ENCODE results near the gene CES1. TPM values are rescaled to one million over a fixed set of nuclear protein-coding genes. Genes with fewer than 3 reads are reported as not detected.
"Not testable (repeated sequence)": the region's sequence is repeated elsewhere in the genome, so short reads cannot be mapped to it uniquely, and the experiment has no call there.

The CES1 gene
- total RNA-seq, 1 donor from 2014 or later: 0.58 TPM

DNA sequence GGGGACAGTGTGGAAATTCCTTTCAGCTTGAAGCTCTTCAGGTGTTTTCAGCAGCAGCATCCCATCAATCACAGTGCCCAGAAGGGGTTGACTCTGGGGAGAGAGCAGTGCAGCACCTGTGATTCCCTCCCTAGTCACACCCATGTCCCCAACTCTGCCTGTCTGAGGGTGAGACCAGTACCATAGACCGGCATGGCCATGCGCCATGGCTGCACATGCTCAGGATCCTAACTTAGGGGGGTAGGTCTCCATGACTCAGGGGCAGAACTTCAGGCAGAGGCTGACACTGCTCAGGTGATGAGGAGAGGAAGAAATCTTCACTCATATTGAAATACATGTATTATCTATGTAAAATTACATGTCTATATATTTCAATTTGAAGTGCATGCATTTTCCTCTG is 19.9 kb downstream of the CES1 start:
- Mint-ChIP-seq H3K4me3 (no peak overlapping the region), H3K27me3 (ENCODE audit: low read depth) (peaks cover 77% of the 10 kb centered on the region), H3K27ac (ENCODE audit: unreplicated experiment) (no peak overlapping the region)

GRCh38 chr16:55811811-55812210 is 21.1 kb downstream of the CES1 start:
- Mint-ChIP-seq H3K9me3 (no peaks in the 10 kb centered on the region), H3K27ac (ENCODE audit: unreplicated experiment) (no peak overlapping the region), H3K36me3 (ENCODE audit: low read depth) (no peaks in the 10 kb centered on the region), H3K4me1 (no peaks in the 10 kb centered on the region), H3K4me3 (no peak overlapping the region), H3K27me3 (ENCODE audit: low read depth) (peaks cover 66% of the 10 kb centered on the region)
- TF ChIP-seq, protein P1, sequence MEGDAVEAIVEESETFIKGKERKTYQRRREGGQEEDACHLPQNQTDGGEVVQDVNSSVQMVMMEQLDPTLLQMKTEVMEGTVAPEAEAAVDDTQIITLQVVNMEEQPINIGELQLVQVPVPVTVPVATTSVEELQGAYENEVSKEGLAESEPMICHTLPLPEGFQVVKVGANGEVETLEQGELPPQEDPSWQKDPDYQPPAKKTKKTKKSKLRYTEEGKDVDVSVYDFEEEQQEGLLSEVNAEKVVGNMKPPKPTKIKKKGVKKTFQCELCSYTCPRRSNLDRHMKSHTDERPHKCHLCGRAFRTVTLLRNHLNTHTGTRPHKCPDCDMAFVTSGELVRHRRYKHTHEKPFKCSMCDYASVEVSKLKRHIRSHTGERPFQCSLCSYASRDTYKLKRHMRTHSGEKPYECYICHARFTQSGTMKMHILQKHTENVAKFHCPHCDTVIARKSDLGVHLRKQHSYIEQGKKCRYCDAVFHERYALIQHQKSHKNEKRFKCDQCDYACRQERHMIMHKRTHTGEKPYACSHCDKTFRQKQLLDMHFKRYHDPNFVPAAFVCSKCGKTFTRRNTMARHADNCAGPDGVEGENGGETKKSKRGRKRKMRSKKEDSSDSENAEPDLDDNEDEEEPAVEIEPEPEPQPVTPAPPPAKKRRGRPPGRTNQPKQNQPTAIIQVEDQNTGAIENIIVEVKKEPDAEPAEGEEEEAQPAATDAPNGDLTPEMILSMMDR (conservative IDR thresholded peaks at IDR 0.05): no peak
- DNase-seq (ENCODE audit: low read depth, low spot score): no peak

More for the DNA sequence above, 19.9 kb downstream of the CES1 start:
- H3K4me1 Mint-ChIP-seq: no peaks in the 10 kb centered on the region
- no peaks in the 10 kb centered on the region for H3K9me3 Mint-ChIP-seq
- no peaks in the 10 kb centered on the region for H3K36me3 Mint-ChIP-seq (ENCODE audit: low read depth)
- no peak for DNase-seq (ENCODE audit: low read depth, low spot score)
- TF ChIP-seq, protein P1 (conservative IDR thresholded peaks at IDR 0.05): no peak

GRCh38 chr16:55810451-55810961 is 22.4 kb downstream of the CES1 start:
- H3K4me3 Mint-ChIP-seq: no peak overlapping the region
- no peak for DNase-seq (ENCODE audit: low read depth, low spot score)
- H3K27me3 Mint-ChIP-seq (ENCODE audit: low read depth): peaks cover 53% of the 10 kb centered on the region
- H3K36me3 Mint-ChIP-seq (ENCODE audit: low read depth): no peaks in the 10 kb centered on the region
- no peaks in the 10 kb centered on the region for H3K4me1 Mint-ChIP-seq
- H3K27ac Mint-ChIP-seq (ENCODE audit: unreplicated experiment): no peak overlapping the region
- TF ChIP-seq, protein P1 (conservative IDR thresholded peaks at IDR 0.05): no peak
- no peaks in the 10 kb centered on the region for H3K9me3 Mint-ChIP-seq

DNA sequence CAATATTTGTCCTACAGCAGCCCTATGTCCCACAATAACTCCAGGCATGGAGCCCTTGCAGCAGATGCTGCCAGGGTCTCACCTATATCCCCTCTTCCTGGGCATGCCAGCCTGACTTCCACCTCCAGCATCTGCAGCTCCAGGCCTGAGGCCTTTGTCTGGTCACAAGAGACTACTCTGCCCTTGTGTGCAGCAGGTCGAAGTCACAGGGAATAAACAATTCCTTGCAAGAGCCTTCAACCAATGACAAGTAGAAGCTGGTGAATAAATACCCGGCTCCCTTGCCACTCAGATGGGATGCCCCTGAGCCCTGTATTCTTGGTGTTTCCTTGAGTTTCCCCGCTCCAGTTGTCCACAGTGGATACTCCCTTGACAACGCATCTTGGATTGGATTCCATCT is 23.0 kb downstream of the CES1 start:
- peaks cover 46% of the 10 kb centered on the region for H3K27me3 Mint-ChIP-seq (ENCODE audit: low read depth)
- no peak for DNase-seq (ENCODE audit: low read depth, low spot score)
- H3K4me1 Mint-ChIP-seq: no peaks in the 10 kb centered on the region
- no peaks in the 10 kb centered on the region for H3K36me3 Mint-ChIP-seq (ENCODE audit: low read depth)
- peak overlapping the region; percentile 86 for H3K27ac Mint-ChIP-seq (ENCODE audit: unreplicated experiment)
- TF ChIP-seq, protein P1 (conservative IDR thresholded peaks at IDR 0.05): no peak
- no peak overlapping the region for H3K4me3 Mint-ChIP-seq
- H3K9me3 Mint-ChIP-seq: no peaks in the 10 kb centered on the region

DNA sequence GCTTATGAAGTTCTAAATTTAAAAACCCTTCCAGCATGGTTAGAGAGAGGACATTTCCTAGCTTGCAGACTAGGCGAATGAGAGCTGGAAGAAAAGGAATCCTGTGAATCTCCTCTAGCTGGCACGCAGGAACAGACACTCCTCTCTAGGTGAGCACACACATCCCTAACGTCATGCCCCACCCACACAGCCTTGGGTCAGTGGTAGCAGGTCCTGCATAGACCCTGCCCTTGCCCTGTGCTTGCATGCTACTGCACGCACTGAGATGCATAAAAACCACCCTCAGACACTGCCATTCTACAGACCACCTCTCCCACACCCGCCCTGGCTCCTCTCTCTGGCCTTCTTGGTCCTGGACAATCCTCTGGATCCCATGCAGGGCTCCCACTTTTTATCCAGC is 23.5 kb downstream of the CES1 start:
- no peak overlapping the region for H3K4me3 Mint-ChIP-seq
- H3K36me3 Mint-ChIP-seq (ENCODE audit: low read depth): no peaks in the 10 kb centered on the region
- H3K27ac Mint-ChIP-seq (ENCODE audit: unreplicated experiment): no peak overlapping the region
- peaks cover 42% of the 10 kb centered on the region for H3K27me3 Mint-ChIP-seq (ENCODE audit: low read depth)
- DNase-seq (ENCODE audit: low read depth, low spot score): no peak
- H3K4me1 Mint-ChIP-seq: no peaks in the 10 kb centered on the region
- TF ChIP-seq, protein P1 (conservative IDR thresholded peaks at IDR 0.05): no peak
- H3K9me3 Mint-ChIP-seq: no peaks in the 10 kb centered on the region

DNA sequence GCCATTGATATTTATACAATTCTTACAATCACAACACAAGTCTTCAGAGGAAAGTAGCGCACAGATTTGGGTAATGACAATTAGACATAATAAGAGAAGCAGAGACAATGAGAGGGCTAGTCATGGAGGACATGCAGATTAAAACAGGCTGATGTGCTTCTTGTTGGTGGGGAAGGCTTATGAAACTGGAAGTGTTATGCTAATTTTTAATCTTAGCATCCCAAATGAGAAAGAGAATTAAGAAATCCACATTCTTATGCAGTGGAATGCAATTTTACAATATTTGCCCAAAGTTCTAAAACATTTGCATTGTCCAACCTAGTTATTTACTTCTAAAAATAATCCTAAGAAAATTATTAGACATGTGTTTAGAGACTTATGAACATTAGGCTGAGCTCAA is 24.6 kb downstream of the CES1 start:
- not testable (repeated sequence) for H3K4me3 Mint-ChIP-seq; H3K4me1 Mint-ChIP-seq; H3K36me3 Mint-ChIP-seq (ENCODE audit: low read depth); DNase-seq (ENCODE audit: low read depth, low spot score); H3K9me3 Mint-ChIP-seq; H3K27ac Mint-ChIP-seq (ENCODE audit: unreplicated experiment)
- H3K27me3 Mint-ChIP-seq (ENCODE audit: low read depth): peaks cover 35% of the 10 kb centered on the region

- not testable (repeated sequence) for H3K27ac Mint-ChIP-seq (ENCODE audit: unreplicated experiment)
These were observed 27.8 kb downstream of the CES1 start for GRCh38 chr16:55805104-55805503.

GRCh38 chr16:55803681-55804080 is 29.2 kb downstream of the CES1 start:
- H3K36me3 Mint-ChIP-seq (ENCODE audit: low read depth); H3K4me3 Mint-ChIP-seq; H3K9me3 Mint-ChIP-seq; H3K4me1 Mint-ChIP-seq; H3K27me3 Mint-ChIP-seq (ENCODE audit: low read depth); DNase-seq (ENCODE audit: low read depth, low spot score); H3K27ac Mint-ChIP-seq (ENCODE audit: unreplicated experiment): not testable (repeated sequence)

More at GRCh38 chr16:55805104-55805503, 27.8 kb downstream of the CES1 start:
- not testable (repeated sequence) for H3K9me3 Mint-ChIP-seq; H3K4me1 Mint-ChIP-seq; DNase-seq (ENCODE audit: low read depth, low spot score); H3K36me3 Mint-ChIP-seq (ENCODE audit: low read depth); H3K27me3 Mint-ChIP-seq (ENCODE audit: low read depth); H3K4me3 Mint-ChIP-seq

- not testable (repeated sequence) for DNase-seq (ENCODE audit: low read depth, low spot score); H3K9me3 Mint-ChIP-seq; H3K4me1 Mint-ChIP-seq; H3K27ac Mint-ChIP-seq (ENCODE audit: unreplicated experiment); H3K27me3 Mint-ChIP-seq (ENCODE audit: low read depth); H3K4me3 Mint-ChIP-seq; H3K36me3 Mint-ChIP-seq (ENCODE audit: low read depth)
These were observed 39.9 kb downstream of the CES1 start for GRCh38 chr16:55792934-55793374.

Measured in neural crest cell (in vitro differentiated cells).